HepG2 (cell line): ENCODE results near the gene ELOVL5. TPM values are rescaled to one million over a fixed set of nuclear protein-coding genes. Genes with fewer than 3 reads are reported as not detected.
A peak's percentile ranks its signal among the peaks of the same experiment; 100 is the strongest.
"Not testable (repeated sequence)": the region's sequence is repeated elsewhere in the genome, so short reads cannot be mapped to it uniquely, and the experiment has no call there.

Experiments
- ATAC-seq: fragments of 200-7000 bp; cut with Tn5 transposase; 3 replicates; pipeline ENCODE4 v1.9.1; 2020; ENCODE audit warnings: mild to moderate bottlenecking, moderate library complexity
- BruUV-seq: library from RNA; stranded (reverse); fragments of 400-500 nt; replicated peaks from 2 replicates; lab custom pipeline; 2021; lab: Mats Ljungman, UMichigan
- CTCF ChIA-PET: fragments of 300-600 bp; formaldehyde crosslinking; extraction: SDS; loops from one replicate; lab custom pipeline; 2021; ENCODE audit warnings: low total read pairs, inconsistent platforms, low intra/inter-chr PET ratio; lab: Yijun Ruan, JAX
- POLR2A ChIA-PET: fragments of 350-600 bp; sonication (Branson Sonifier 250); formaldehyde crosslinking; loops from one replicate; lab custom pipeline; 2020; ENCODE audit warnings: antibody characterized with exemption, inconsistent platforms; lab: Yijun Ruan, JAX
- DNase-seq: peaks from one replicate; pipeline ENCODE4 v3.0.0-alpha.2; 2015; ENCODE audit warnings: low spot score
- FAIRE-seq: peaks from 3 replicates; lab custom pipeline; 2011; peaks lifted over from hg19 to GRCh38; lab: Jason Lieb, UNC
- H2AFZ ChIP-seq: one replicate; pipeline ENCODE4 v1.6.1; 2011; ENCODE audit warnings: low read length, inconsistent platforms
- H3K27ac ChIP-seq: fragments of 300-600 bp; 3 replicates; pipeline ENCODE4 v1.8.0; 2011; ENCODE audit warnings: mixed run types, mild to moderate bottlenecking, mixed read lengths, low read length, inconsistent platforms; ENCODE audit not compliant: insufficient read depth; ENCODE audit errors: extremely low read length
- H3K27me3 ChIP-seq, 2 experiments: fragments of 200-600 bp in 1 of 2; 2 replicates in 1 of 2; 3 replicates in 1 of 2; pipeline versions ENCODE4 v1.6.0 to v1.8.0; 2011; ENCODE audit warnings: low read length in 2 of 2, mild to moderate bottlenecking in 2 of 2, moderate library complexity in 2 of 2, inconsistent platforms in 1 of 2; ENCODE audit not compliant: insufficient read depth in 2 of 2, control insufficient read depth in 1 of 2
- H3K36me3 ChIP-seq, 2 experiments: fragments of 200-600 bp in 1 of 2; replicated peaks in 1 of 2; 2 replicates in 1 of 2; 3 replicates in 1 of 2; pipeline versions ENCODE4 v1.5.1 to v1.8.0; 2011; ENCODE audit warnings: low read length in 2 of 2, inconsistent platforms in 1 of 2; ENCODE audit not compliant: insufficient read depth in 2 of 2, control insufficient read depth in 1 of 2
- H3K4me1 ChIP-seq: 2 replicates; pipeline ENCODE4 v1.5.1; 2012; ENCODE audit warnings: low read length, inconsistent platforms; ENCODE audit not compliant: insufficient read depth
- H3K4me2 ChIP-seq: 2 replicates; pipeline ENCODE4 v1.6.0; 2011; ENCODE audit warnings: low read depth, low read length, inconsistent platforms
- H3K4me3 ChIP-seq, 3 experiments: fragments of 200-600 bp in 1 of 3; sonication (generic), shearing (Covaris generic) in 1 of 3; replicated peaks in 1 of 3; 2 replicates each; pipeline ENCODE4 v1.5.1; 2011 to 2016; ENCODE audit warnings: low read length in 3 of 3, inconsistent platforms in 2 of 3, low read depth in 2 of 3, mild to moderate bottlenecking in 2 of 3, control low read depth in 1 of 3, mixed read lengths in 1 of 3; ENCODE audit not compliant: insufficient read depth in 1 of 3
- H3K79me2 ChIP-seq: one replicate; pipeline ENCODE4 v1.6.1; 2011; ENCODE audit warnings: low read length, inconsistent platforms; ENCODE audit not compliant: insufficient read depth
- H3K9ac ChIP-seq: 2 replicates; pipeline ENCODE4 v1.6.0; 2011; ENCODE audit warnings: mild to moderate bottlenecking, low read depth, low read length, inconsistent platforms; ENCODE audit not compliant: insufficient read depth
- H3K9me3 ChIP-seq: 2 replicates; pipeline ENCODE4 v1.5.1; 2012; ENCODE audit warnings: mild to moderate bottlenecking, low read length
- H4K20me1 ChIP-seq: 2 replicates; pipeline ENCODE4 v1.6.0; 2011; ENCODE audit warnings: inconsistent platforms, mild to moderate bottlenecking, low read length, moderate library complexity; ENCODE audit not compliant: insufficient read depth
- CSRNP1 ChIP-seq: sonication (generic); formaldehyde crosslinking; IDR thresholded peaks from 2 replicates; pipeline ENCODE4 v1.8.1; 2023; ENCODE audit warnings: mild to moderate bottlenecking, missing genetic modification reagents
- GTF3A ChIP-seq: sonication (generic); formaldehyde crosslinking; conservative IDR thresholded peaks from 2 replicates; pipeline ENCODE4 v1.4.0; 2020; ENCODE audit warnings: mild to moderate bottlenecking, missing genetic modification reagents
- NCOA1 ChIP-seq: sonication (generic); formaldehyde crosslinking; IDR thresholded peaks from 2 replicates; pipeline ENCODE4 v1.9.0; 2021; ENCODE audit warnings: missing genetic modification reagents
- ZBTB26 ChIP-seq: IDR thresholded peaks from 2 replicates; pipeline ENCODE4 v1.6.1; 2016; ENCODE audit warnings: missing compliant biosample characterization, missing genetic modification reagents, borderline replicate concordance
- ZNF382 ChIP-seq: sonication (generic); formaldehyde crosslinking; IDR thresholded peaks from 2 replicates; pipeline ENCODE4 v1.5.0; 2020; ENCODE audit warnings: missing genetic modification reagents, mild to moderate bottlenecking, borderline replicate concordance
- ZNF556 ChIP-seq: sonication (generic); formaldehyde crosslinking; IDR thresholded peaks from 2 replicates; pipeline ENCODE4 v1.4.0; 2020; ENCODE audit warnings: mild to moderate bottlenecking, missing genetic modification reagents, borderline replicate concordance
- WGBS: methylation state at CpG from one replicate; pipeline ENCODE4 v1.1.6; 2017; ENCODE audit warnings: low lambda C conversion rate; 5-methylcytosine and 5-hydroxymethylcytosine counted together
- in situ Hi-C: cut with HindIII; loops from 2 replicates; pipeline ENCODE4 v1.10.0; 2017; ENCODE audit warnings: low pct_unique_long_range_greater_than_20kb; ENCODE audit not compliant: extremely low pct_ligation_motif_present
- intact Hi-C: fragments of 100-400 bp; cut with micrococcal nuclease; formaldehyde crosslinking; loops from one replicate; pipeline ENCODE4 v1.10.0; 2022; ENCODE audit not compliant: unreplicated experiment
- polyA plus RNA-seq, 8 experiments: library from polyadenylated mRNA; depleted of rRNA in 3 of 8; stranded (reverse) in 7 of 8; unstranded in 1 of 8; fragments of >200 nt; fragmentation: Illumina TruSeq in 4 of 8; extraction: Trizol in 4 of 8; gene quantifications; 2 replicates each; pipeline versions ENCODE4 v1.2.1 to v1.2.3, GENCODE V29; 2011 to 2016; ENCODE audit warnings: low read depth in 4 of 8, missing spikeins in 1 of 8, mixed read lengths in 1 of 8; ENCODE audit not compliant: insufficient read depth in 1 of 8
- total RNA-seq, 5 experiments: library from RNA; depleted of rRNA; stranded (reverse); fragments of >200 nt; fragmentation: Illumina TruSeq; extraction: Trizol; gene quantifications; 2 replicates each; pipeline ENCODE4 v1.2.3, GENCODE V29; 2016; ENCODE audit warnings: low read depth in 1 of 5
- TF ChIP-seq, protein P1 (sequence below): sonication (generic); formaldehyde crosslinking; IDR thresholded peaks from 2 replicates; pipeline ENCODE4 v1.5.0; 2020; ENCODE audit warnings: mild to moderate bottlenecking, missing genetic modification reagents, borderline replicate concordance

Gene ELOVL5
- total and polyA plus RNA-seq, 2 of the 13 experiments (the other 11 are each of a cell fraction or from before 2014, with no cell fraction given): 50.1 to 72.4 TPM

- TF ChIP-seq ZBTB26 (CRISPR knock-in tag) (no peak), NCOA1 (CRISPR knock-in tag) (0 out of 2 replicates have a peak, but pooled peaks have one; percentile 3), GTF3A (CRISPR knock-in tag) (no peak), ZNF556 (CRISPR knock-in tag) (no peak), CSRNP1 (0 out of 2 replicates have a peak, but pooled peaks have one; percentile 1), ZNF382 (CRISPR knock-in tag) (no peak)
- TF ChIP-seq, protein P1, sequence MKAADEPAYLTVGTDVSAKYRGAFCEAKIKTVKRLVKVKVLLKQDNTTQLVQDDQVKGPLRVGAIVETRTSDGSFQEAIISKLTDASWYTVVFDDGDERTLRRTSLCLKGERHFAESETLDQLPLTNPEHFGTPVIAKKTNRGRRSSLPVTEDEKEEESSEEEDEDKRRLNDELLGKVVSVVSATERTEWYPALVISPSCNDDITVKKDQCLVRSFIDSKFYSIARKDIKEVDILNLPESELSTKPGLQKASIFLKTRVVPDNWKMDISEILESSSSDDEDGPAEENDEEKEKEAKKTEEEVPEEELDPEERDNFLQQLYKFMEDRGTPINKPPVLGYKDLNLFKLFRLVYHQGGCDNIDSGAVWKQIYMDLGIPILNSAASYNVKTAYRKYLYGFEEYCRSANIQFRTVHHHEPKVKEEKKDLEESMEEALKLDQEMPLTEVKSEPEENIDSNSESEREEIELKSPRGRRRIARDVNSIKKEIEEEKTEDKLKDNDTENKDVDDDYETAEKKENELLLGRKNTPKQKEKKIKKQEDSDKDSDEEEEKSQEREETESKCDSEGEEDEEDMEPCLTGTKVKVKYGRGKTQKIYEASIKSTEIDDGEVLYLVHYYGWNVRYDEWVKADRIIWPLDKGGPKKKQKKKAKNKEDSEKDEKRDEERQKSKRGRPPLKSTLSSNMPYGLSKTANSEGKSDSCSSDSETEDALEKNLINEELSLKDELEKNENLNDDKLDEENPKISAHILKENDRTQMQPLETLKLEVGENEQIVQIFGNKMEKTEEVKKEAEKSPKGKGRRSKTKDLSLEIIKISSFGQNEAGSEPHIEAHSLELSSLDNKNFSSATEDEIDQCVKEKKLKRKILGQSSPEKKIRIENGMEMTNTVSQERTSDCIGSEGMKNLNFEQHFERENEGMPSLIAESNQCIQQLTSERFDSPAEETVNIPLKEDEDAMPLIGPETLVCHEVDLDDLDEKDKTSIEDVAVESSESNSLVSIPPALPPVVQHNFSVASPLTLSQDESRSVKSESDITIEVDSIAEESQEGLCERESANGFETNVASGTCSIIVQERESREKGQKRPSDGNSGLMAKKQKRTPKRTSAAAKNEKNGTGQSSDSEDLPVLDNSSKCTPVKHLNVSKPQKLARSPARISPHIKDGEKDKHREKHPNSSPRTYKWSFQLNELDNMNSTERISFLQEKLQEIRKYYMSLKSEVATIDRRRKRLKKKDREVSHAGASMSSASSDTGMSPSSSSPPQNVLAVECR (CRISPR knock-in tag): no peak
Measured at GRCh38 chr6:53347250-53347920, 1.4 kb downstream of the ELOVL5 start (continued).

DNA sequence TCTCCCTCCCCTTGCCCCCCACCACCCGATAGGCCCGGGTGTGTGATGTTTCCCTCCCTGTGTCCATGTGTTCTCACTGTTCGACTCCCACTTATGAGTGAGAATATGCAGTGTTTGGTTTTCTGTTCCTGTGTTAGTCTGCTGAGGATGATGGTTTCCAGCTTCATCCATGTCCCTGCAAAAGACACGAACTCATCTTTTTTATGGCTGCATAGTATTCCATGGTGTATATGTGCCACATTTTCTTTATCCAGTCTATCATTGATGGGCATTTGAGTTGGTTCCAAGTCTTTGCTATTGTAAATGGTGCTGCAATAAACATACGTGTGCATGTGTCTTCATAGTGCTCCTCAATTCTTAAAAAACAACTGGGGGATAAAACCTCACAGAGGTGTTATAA is 2.7 kb downstream of the ELOVL5 start:
- in situ Hi-C loops, H3K36me3 ChIP-seq, CTCF ChIA-PET, H3K9ac ChIP-seq, BruUV-seq, H3K27ac ChIP-seq, H3K9me3 ChIP-seq, DNase-seq, H2AFZ ChIP-seq, FAIRE-seq, H3K4me3 ChIP-seq, H3K4me2 ChIP-seq, POLR2A ChIA-PET, ATAC-seq: not testable (repeated sequence)
- Histone ChIP-seq H3K4me1 (peaks cover 23% of the 10 kb centered on the region), H4K20me1 (peaks cover 22% of the 10 kb centered on the region; the same call in 1 of the 2 replicates), H3K79me2 (peaks cover 63% of the 10 kb centered on the region), H3K27me3 (peaks cover 0 to 13% of the 10 kb centered on the region in 2 experiments; a peak in 2 of 5 replicates)
- WGBS: 98% methylated on average over 5 of the region's 5 CpGs
- intact Hi-C loops: loop anchor here (2.0 to 5.0 kb wide), 2 partner anchors 13 to 174 kb away; no protein-coding TSS in a partner anchor
